GM19035 (cell line): ENCODE measurements around the gene SPECC1.
"Not testable (repeated sequence)": the region's sequence is repeated elsewhere in the genome, so short reads cannot be mapped to it uniquely, and the experiment has no call there.

ENCODE experiments used
- ATAC-seq: cut with Tn5 transposase; IDR thresholded peaks from one replicate; pipeline ENCODE4 v1.9.1; 2021; ENCODE audit not compliant: unreplicated experiment

The SPECC1 gene

DNA sequence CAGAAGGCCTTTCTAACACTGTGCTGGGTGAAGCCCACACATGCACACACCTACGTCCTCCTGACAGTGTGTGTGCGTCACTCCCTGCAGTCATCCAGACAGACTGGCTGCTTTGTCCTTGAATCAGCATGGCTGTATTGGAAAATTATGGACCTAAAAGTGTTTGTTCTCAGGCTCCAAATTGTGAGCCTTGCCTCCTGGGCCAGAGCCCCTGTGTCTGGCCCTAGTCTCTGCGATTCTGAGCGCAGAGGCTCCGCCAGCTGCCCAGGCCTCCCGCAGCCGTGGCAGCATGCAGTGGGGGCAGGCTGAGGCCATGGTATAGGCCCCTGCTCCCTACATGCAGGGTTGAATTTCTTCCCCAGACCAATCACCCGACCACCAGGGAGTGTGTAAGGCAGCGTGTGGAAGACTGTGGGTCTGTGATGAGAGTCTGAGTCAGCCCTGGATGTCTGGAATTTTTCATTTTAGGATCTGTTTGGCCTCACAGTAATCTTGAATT lies 291.3 kb downstream of the SPECC1 start:
- no peak for ATAC-seq

DNA sequence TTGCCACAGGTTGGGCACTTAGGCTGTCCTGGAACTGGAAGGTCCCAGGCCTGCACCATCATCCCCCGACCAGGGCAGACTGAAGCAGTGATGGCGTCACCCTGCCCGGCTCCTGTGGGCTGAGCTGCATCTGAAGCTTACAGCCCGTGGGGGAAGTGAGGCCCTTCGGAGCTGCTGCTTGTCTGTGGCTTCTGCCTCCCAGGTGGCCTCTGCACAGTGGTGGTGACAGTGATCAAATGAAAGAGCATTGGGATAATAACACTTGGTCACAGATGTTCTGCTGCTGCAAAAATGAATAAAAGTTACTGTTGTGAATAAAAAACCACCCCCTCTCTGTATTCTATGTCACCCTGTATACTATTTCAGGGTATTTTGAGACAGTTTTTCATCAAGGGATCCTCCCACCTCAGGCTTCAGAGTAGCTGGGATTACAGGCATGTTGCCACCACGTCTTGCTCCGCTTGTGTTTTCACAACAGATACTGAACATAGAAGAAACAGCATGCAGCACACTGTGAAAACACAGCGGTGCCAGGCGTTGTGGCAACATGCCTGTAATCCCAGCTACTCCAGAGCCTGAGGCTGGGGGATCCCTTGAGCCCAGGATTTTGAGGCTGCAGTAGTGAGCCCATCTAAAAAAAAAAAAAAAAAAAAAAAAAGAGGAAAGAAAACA lies 293.2 kb downstream of the SPECC1 start:
- ATAC-seq: no peak

DNA sequence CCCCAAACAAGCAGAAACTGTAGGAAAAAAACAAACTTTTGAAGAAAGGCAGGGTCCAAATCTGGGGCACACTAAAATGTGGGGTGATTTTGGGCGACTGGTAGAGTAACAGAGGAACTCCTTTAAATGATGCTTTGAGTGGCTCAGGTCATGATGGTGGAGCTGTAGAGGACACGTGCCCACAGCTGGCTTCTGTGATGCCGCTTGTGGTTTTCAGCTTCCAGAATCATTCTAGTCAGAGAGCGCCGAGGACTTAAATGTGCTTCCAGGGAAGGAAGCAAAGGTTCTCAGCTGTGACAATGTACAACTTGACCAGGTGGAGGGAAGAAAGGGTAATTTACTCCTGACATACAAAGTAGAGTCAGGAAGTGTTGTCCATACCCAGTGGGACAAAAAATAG lies 295.8 kb downstream of the SPECC1 start:
- ATAC-seq: no peak

DNA sequence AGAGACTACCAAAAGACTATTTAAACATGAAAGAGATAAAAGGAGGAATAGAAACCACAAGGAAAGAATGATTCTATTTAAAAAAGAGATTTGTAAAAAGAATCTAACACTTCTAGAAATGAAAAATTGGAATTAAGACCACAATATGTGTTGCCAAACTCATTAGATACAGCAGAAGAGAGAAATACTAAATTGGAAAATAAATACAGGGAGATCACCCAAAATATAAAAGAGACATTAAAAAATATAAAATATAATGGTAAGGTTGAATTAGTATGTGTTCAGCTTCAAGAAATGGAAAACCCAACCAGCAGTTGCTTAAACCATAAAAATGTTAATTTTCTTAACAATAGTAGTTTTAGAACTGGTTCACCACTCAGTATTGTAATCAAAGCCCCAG lies 297.8 kb downstream of the SPECC1 start:
- ATAC-seq: no peak

DNA sequence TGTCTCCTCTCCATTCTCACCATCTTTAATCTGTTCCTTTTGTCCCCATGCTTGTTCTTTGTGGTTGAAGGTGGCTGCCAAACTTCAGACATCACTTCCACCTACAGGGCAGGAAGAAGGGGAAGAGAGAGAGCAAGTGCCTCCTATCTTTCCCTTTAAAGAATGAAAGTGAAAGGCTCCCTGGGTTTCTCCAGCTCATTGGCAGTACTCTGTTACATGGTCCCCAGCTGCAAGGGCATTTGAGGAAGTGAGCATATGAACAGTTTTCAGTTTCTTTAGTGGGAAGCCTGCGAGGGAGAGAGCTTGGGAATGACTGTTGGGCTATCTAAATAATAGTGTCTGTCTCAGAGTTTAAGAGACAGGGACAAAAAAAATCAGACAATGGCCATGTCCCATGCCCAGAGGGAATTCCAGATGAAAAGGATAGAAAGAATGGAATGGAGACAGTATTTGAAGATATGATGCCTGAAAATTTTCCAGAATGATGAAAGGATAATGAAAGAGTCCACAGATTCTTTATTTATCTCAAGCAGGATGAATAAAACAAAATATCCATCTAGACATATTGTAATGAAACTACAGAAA lies 298.3 kb downstream of the SPECC1 start:
- ATAC-seq: no peak

DNA sequence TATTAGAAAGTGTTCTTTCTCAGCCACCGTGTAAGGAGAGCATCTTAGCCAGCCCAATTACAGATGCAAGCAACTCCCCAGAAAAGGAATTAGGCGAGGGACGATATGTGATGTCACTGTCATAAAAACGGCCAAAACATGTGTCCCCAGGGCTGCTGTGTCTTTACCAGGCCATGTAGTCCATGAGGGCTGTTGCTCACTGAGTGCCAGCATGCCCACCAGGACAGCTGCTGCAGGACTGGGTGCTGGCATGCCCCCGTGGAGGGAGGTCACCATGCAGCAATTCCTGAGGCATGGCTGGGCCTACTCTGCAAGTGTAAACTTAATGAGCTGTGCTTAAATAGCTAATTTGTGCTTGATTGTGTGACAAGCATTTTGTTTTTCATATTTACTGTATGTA lies 301.3 kb downstream of the SPECC1 start:
- ATAC-seq: no peak

DNA sequence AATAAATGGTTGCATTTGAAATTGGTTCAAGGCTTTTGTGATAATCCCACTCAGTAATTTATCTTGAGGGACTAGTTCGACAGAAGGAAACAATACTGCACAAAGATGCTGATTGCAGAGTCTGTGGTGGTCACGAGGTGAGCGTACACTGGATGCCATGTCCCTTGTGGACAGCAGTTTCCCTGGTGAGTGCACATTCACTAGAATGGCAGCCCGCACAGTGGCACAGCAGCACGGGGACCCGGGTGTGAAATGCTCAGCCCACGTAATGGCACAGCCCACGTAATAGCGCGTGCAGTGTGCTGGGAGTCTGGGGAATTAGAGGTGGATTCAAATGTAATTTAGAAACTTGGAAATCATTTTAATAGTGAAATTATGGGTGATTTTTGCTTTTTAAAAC lies 304.1 kb downstream of the SPECC1 start:
- no peak for ATAC-seq

DNA sequence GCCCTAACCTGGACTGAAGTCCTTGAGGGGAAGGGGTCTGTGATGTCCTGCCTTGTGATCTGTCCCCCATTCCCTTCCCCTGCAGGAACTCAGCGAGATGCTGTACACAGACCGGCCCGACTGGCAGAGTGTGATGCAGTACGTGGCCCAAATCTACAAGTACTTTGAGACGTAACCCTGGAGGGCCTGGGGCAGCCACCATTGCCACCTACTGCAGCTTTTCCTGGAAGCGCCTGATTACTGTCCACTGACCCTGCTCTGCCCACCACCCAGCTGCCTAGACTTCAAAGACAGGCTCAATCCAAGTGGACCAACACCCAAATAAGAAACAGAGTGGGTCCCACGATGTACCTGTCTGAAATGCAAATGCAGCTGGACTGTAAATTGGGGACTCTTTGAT lies 304.7 kb downstream of the SPECC1 start:
- ATAC-seq: no peak

DNA sequence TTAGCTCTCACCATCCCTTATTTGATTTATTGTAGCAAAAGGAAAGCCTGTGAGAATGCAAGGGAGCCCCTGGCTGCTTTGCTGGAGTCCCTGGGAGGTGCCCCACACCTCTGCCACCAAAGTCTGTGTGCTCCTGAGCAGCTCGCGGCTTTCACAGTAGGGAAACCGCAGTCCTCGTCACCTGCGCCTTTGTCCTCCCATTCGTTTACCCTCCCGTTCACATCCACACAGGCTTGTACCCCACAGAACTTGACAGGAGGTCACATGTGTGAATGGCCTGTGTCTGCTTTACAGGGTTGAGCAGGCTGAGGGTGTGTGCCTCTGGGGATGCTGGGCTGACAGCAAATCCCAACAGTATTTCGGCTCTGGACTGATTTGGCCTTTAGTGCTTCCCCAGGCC lies 305.7 kb downstream of the SPECC1 start:
- no peak for ATAC-seq

DNA sequence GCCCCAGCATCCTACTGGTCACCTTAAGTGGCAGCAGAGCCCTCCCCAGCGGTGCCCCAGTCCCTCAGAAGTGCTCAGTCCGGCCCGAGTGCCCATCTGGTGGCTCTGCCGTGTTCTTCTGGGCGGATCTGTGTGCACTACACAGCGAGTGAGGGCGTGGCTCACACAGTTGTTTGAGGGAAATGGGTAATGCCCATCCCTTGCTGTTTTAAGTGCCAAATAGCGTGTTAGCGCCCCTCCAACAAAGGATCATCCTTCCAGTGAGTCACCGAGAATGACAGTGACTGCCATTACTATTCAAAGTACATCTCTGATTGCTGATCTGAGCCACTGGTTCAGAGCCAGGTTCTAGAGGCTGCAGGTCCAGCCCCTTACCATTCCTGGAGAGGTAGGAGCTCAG lies 306.2 kb downstream of the SPECC1 start:
- ATAC-seq: no peak

DNA sequence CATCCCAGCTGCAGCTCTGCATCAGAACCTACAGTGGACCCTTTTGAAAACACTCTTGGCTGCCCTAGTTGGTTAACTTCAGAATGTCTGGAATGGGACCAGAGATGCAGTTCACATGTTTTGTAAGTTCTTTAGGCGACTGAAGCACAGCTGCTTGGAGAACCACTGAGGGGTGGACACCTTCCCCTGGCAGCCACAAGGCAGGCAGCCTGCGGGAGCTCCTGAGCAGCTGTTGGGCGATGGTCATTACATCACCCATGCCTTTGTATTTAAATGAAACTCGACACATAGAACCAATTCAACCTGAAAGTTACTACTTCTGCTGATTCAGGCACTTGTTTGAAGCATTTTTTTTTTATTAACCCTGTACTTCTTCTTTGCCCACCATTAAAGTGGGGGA lies 306.7 kb downstream of the SPECC1 start:
- no peak for ATAC-seq

DNA sequence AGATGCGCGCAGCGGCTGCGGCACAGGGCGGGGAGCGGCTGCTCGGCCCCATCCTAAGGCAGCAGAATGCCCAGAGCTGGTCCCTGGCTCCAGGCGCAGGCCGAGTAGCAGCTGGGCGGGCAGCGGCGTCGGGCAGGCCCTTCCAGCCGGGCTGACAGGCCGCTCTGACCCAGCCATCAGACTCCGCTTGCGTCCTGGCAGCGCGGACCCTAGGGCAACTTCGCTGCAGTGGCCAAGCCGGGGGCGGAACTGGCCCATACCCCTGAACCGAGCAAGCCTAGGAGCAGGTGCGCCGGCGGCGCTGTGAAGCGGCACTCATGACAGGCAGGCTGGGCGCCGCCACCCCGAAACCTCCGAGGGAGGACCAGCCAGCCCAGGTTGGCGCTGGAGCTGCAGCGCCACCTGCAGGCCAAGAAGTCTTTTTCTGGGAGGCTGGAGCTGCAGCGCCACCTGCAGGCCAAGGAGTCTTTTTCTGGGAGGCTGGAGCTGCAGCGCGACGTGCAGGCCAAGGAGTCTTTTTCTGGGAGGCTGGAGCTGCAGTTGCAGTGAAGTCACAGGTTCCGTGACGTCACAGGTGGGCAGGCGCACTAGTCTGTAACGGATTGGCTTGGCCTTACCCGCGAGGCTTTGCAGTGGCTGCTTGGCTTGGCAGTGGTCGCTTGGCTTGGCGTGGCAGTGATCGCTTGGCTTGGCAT lies 311.5 kb downstream of the SPECC1 start:
- ATAC-seq: not testable (repeated sequence)

DNA sequence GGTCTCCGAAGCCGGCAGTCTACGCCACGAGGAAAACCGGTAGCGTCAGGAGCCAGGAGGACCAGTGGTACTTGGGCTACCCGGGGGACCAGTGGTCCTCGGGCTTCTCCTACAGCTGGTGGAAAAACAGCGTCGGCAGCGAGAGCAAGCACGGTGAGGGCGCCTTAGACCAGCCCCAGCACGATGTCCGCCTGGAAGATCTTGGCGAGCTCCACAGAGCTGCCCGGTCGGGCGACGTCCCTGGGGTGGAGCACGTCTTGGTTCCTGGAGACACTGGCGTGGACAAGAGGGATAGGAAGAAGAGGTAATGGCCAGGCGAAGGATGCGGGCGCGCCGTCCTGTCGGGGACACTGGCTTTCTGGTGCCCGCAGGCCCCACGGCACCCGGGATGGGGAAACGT lies 312.2 kb downstream of the SPECC1 start:
- ATAC-seq: not testable (repeated sequence)

DNA sequence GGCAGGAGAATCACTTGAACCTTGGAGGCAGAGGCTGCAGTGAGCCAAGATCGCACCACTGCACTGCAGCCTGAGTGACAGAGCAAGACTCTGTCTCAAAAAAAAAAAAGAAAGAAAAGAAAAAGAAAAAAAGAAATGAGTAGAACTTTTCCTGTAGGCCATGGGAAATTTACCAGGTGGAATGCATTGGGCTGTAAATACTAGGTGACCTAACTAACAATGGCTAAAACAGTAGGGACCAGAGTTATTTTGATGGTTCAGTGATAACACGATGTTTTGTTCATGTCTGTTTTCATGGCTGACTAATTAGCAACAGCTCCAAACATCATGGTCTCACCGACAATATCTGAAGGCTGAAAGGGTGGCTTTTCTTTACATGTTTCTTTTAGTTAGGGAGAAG lies 318.6 kb downstream of the SPECC1 start:
- not testable (repeated sequence) for ATAC-seq

DNA sequence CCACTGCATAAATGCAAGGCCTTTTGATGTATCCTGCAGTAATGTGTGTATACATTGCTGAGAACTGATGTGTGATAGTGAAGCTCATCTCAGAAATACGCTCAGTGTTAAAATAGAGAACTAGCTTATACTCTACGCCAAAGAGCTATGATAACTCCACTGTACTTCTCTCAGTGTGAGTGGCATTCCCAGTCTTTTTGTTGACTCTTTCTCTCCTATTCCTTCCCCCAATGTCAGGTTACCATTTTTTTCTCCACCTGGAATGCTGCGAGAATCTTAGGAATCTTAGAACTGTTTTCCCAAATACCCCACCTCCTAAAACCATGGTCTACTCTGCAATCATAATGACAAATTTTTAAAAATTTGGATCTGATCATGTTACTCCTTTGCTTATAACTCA lies 342.2 kb downstream of the SPECC1 start:
- not testable (repeated sequence) for ATAC-seq

DNA sequence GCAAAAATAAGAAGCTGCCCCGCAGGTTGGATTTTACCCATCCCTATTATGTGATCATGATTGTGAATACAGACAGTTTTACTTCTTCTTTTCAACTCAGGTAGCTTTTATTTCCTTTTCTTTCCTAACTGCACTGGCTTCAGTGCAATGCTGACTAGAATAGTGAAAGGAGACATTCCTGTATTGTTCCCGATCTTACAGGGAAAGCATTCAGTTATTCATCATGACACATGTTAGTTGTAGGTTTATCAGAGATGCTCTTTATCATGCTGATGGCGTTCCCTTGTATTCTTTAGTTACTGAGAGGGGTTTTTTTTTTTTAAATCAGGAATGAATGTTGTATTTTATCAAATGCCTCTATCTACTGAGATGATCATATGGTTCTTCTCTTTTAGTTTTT lies 343.4 kb downstream of the SPECC1 start:
- ATAC-seq: not testable (repeated sequence)

DNA sequence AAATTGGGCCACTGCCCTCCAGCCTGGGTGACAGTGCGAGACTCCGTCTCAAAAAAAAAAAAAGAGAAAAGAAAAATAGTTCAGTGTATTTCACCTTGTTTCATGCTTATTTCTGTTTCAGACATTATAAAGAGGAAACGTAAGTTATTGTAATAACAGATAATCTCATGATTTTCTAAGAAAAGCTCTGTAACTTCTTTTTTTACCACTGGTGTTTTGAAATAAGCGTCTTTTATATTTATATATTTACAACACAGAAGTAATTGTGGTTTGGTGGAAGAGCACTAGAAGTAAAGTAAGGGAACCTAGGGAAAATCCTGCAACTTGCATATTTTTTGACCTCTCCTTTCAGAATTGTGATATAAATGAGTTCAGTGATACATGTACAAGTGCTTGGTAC lies 354.7 kb downstream of the SPECC1 start:
- not testable (repeated sequence) for ATAC-seq
